ENCODE results near the gene PDE10A.

The PDE10A gene

GRCh38 chr6:165662749-165663376 is at the start of gene PDE10A:
TSS of gene PDE10A (minus strand) at chr6:165663241. CDS start at chr6:165662811, 430 bp downstream.
- CTCF ChIA-PET, result no interaction called here
- no peak for DNase-seq
- Mint-ChIP-seq H3K27me3 (peaks cover 69% of the 10 kb centered on the region), H3K4me1 (peaks cover 5% of the 10 kb centered on the region), H3K4me3 (peak within 1 kb of the TSS; percentile 50), H3K27ac (no peak within 1 kb of the TSS), H3K36me3 (no peaks in the 10 kb centered on the region), H3K9me3 (no peaks in the 10 kb centered on the region)

- Mint-ChIP-seq H3K27ac (no peak overlapping the region), H3K4me3 (no peak overlapping the region), H3K27me3 (no peaks in the 10 kb centered on the region), H3K9me3 (peaks cover 5% of the 10 kb centered on the region), H3K4me1 (no peaks in the 10 kb centered on the region), H3K36me3 (no peaks in the 10 kb centered on the region)
- CTCF ChIA-PET, result no interaction called here
- no peak for DNase-seq
Measured at GRCh38 chr6:165708985-165709576, 46.0 kb upstream of the PDE10A start.

- no peak overlapping the region for H3K27ac Mint-ChIP-seq
- CTCF ChIA-PET, result no interaction called here
- H3K36me3 Mint-ChIP-seq, result no peaks in the 10 kb centered on the region
- peaks cover 5% of the 10 kb centered on the region for H3K9me3 Mint-ChIP-seq
- no peak for DNase-seq
- no peak overlapping the region for H3K4me3 Mint-ChIP-seq
- no peaks in the 10 kb centered on the region for H3K27me3 Mint-ChIP-seq
- no peaks in the 10 kb centered on the region for H3K4me1 Mint-ChIP-seq
Measured at GRCh38 chr6:165707067-165707853, 44.2 kb upstream of the PDE10A start.

- no peaks in the 10 kb centered on the region for H3K4me1 Mint-ChIP-seq
Measured at GRCh38 chr6:165705941-165706340, 42.9 kb upstream of the PDE10A start.

GRCh38 chr6:165704045-165704748 is 41.2 kb upstream of the PDE10A start:
- DNase-seq, result no peak
- Mint-ChIP-seq H3K4me3 (no peak overlapping the region), H3K9me3 (no peaks in the 10 kb centered on the region), H3K36me3 (no peaks in the 10 kb centered on the region), H3K4me1 (no peaks in the 10 kb centered on the region), H3K27me3 (no peaks in the 10 kb centered on the region), H3K27ac (no peak overlapping the region)
- CTCF ChIA-PET, result interaction anchor here (1.4 kb wide), 1 partner anchor 264 kb away, joined by 3 read pairs; no protein-coding TSS in a partner anchor

More at GRCh38 chr6:165705941-165706340, 42.9 kb upstream of the PDE10A start:
- Mint-ChIP-seq H3K4me3 (no peak overlapping the region), H3K27me3 (no peaks in the 10 kb centered on the region), H3K9me3 (peaks cover 5% of the 10 kb centered on the region), H3K27ac (no peak overlapping the region), H3K36me3 (no peaks in the 10 kb centered on the region)
- CTCF ChIA-PET, result interaction anchor here (1.5 kb wide), 1 partner anchor 11 kb away, joined by 3 read pairs; no protein-coding TSS in a partner anchor
- DNase-seq, result no peak

GRCh38 chr6:165702669-165703068 is 39.6 kb upstream of the PDE10A start:
- CTCF ChIA-PET, result interaction anchor here (1.4 kb wide), 1 partner anchor 263 kb away, joined by 3 read pairs; no protein-coding TSS in a partner anchor
- Mint-ChIP-seq H3K27me3 (no peaks in the 10 kb centered on the region), H3K27ac (no peak overlapping the region), H3K4me1 (no peaks in the 10 kb centered on the region), H3K4me3 (no peak overlapping the region), H3K9me3 (no peaks in the 10 kb centered on the region), H3K36me3 (no peaks in the 10 kb centered on the region)
- DNase-seq, result no peak

GRCh38 chr6:165701564-165702354 is 38.7 kb upstream of the PDE10A start:
- H3K9me3 Mint-ChIP-seq, result no peaks in the 10 kb centered on the region
- no peaks in the 10 kb centered on the region for H3K36me3 Mint-ChIP-seq
- H3K4me1 Mint-ChIP-seq, result no peaks in the 10 kb centered on the region
- no peaks in the 10 kb centered on the region for H3K27me3 Mint-ChIP-seq
- DNase-seq, result no peak
- H3K27ac Mint-ChIP-seq, result no peak overlapping the region
- CTCF ChIA-PET, result no interaction called here
- no peak overlapping the region for H3K4me3 Mint-ChIP-seq

GRCh38 chr6:165701005-165701404 is 38.0 kb upstream of the PDE10A start:
- H3K4me3 Mint-ChIP-seq, result no peak overlapping the region
- H3K27me3 Mint-ChIP-seq, result no peaks in the 10 kb centered on the region
- CTCF ChIA-PET, result no interaction called here
- H3K36me3 Mint-ChIP-seq, result no peaks in the 10 kb centered on the region
- no peak overlapping the region for H3K27ac Mint-ChIP-seq
- no peak for DNase-seq
- H3K9me3 Mint-ChIP-seq, result no peaks in the 10 kb centered on the region
- no peaks in the 10 kb centered on the region for H3K4me1 Mint-ChIP-seq

- Mint-ChIP-seq H3K4me1 (no peaks in the 10 kb centered on the region), H3K27ac (no peak overlapping the region), H3K9me3 (no peaks in the 10 kb centered on the region), H3K4me3 (no peak overlapping the region), H3K27me3 (no peaks in the 10 kb centered on the region), H3K36me3 (no peaks in the 10 kb centered on the region)
- no peak for DNase-seq
- CTCF ChIA-PET, result no interaction called here
Measured at GRCh38 chr6:165698868-165699267, 35.8 kb upstream of the PDE10A start.

- CTCF ChIA-PET, result no interaction called here
- no peak for DNase-seq
- H3K36me3 Mint-ChIP-seq, result no peaks in the 10 kb centered on the region
- no peaks in the 10 kb centered on the region for H3K4me1 Mint-ChIP-seq
- H3K27me3 Mint-ChIP-seq, result no peaks in the 10 kb centered on the region
- H3K4me3 Mint-ChIP-seq, result no peak overlapping the region
- no peak overlapping the region for H3K27ac Mint-ChIP-seq
- no peaks in the 10 kb centered on the region for H3K9me3 Mint-ChIP-seq
Measured at GRCh38 chr6:165697171-165697570, 34.1 kb upstream of the PDE10A start.

GRCh38 chr6:165695722-165696515 is 32.9 kb upstream of the PDE10A start:
- H3K36me3 Mint-ChIP-seq, result no peaks in the 10 kb centered on the region
- no peak for DNase-seq
- no peak overlapping the region for H3K4me3 Mint-ChIP-seq
- no peaks in the 10 kb centered on the region for H3K27me3 Mint-ChIP-seq
- no peaks in the 10 kb centered on the region for H3K4me1 Mint-ChIP-seq
- no peaks in the 10 kb centered on the region for H3K9me3 Mint-ChIP-seq
- H3K27ac Mint-ChIP-seq, result no peak overlapping the region
- CTCF ChIA-PET, result no interaction called here

GRCh38 chr6:165694296-165694695 is 31.3 kb upstream of the PDE10A start:
- Mint-ChIP-seq H3K9me3 (no peaks in the 10 kb centered on the region), H3K4me1 (no peaks in the 10 kb centered on the region), H3K36me3 (no peaks in the 10 kb centered on the region), H3K27ac (no peak overlapping the region), H3K27me3 (no peaks in the 10 kb centered on the region), H3K4me3 (no peak overlapping the region)
- no peak for DNase-seq
- CTCF ChIA-PET, result interaction anchor here (1.0 kb wide), 1 partner anchor 12 kb away, joined by 3 read pairs; no protein-coding TSS in a partner anchor

- Mint-ChIP-seq H3K9me3 (no peaks in the 10 kb centered on the region), H3K27me3 (no peaks in the 10 kb centered on the region), H3K4me1 (no peaks in the 10 kb centered on the region), H3K4me3 (no peak overlapping the region), H3K36me3 (no peaks in the 10 kb centered on the region), H3K27ac (no peak overlapping the region)
- no peak for DNase-seq
- CTCF ChIA-PET, result no interaction called here
Measured at GRCh38 chr6:165692106-165692653, 29.1 kb upstream of the PDE10A start.

Measured in activated naive CD4-positive, alpha-beta T cell treated with anti-CD3 and anti-CD28 coated beads, Interleukin-2, amount 10 ng/mL, durations not matched to agents 7 days and 5 days (primary cell).